BE2C (cell line): ENCODE results near the gene ATP8A2.

Experiments
- DNase-seq: peaks from one replicate; pipeline ENCODE4 v3.0.0-alpha.2; 2020
- H3K27me3 ChIP-seq: fragments of 250-450 bp; sonication (Bioruptor Pico); 2 replicates; pipeline ENCODE4 v1.5.1; 2020; ENCODE audit warnings: mild to moderate bottlenecking
- H3K36me3 ChIP-seq: fragments of 250-450 bp; sonication (Bioruptor Pico); 2 replicates; pipeline ENCODE4 v1.5.1; 2020; ENCODE audit warnings: mild to moderate bottlenecking
- H3K4me1 ChIP-seq: fragments of 250-450 bp; sonication (Bioruptor Pico); 2 replicates; pipeline ENCODE4 v1.5.1; 2020
- H3K4me3 ChIP-seq: 2 replicates; pipeline ENCODE4 v1.5.1; 2011; ENCODE audit warnings: low read depth, low read length
- H3K9me3 ChIP-seq: fragments of 250-450 bp; sonication (Bioruptor Pico); 2 replicates; pipeline ENCODE4 v1.5.1; 2020
- CTCF ChIP-seq: IDR thresholded peaks from 2 replicates; pipeline ENCODE4 v1.5.1; 2012; ENCODE audit warnings: mild to moderate bottlenecking, low read depth, low read length

The ATP8A2 gene

GRCh38 chr13:25762281-25762680, 390.5 kb downstream of the ATP8A2 start:
- no peak for DNase-seq
- Histone ChIP-seq H3K36me3 (no peaks in the 10 kb centered on the region), H3K4me3 (no peak overlapping the region), H3K4me1 (no peaks in the 10 kb centered on the region), H3K9me3 (no peaks in the 10 kb centered on the region), H3K27me3 (no peaks in the 10 kb centered on the region)
- no peak for TF ChIP-seq CTCF

- Histone ChIP-seq H3K36me3 (no peaks in the 10 kb centered on the region), H3K4me3 (no peak overlapping the region), H3K4me1 (no peaks in the 10 kb centered on the region), H3K27me3 (no peaks in the 10 kb centered on the region), H3K9me3 (no peaks in the 10 kb centered on the region)
- no peak for DNase-seq
- no peak for TF ChIP-seq CTCF
Observed at GRCh38 chr13:25762795-25763377, 391.1 kb downstream of the ATP8A2 start.

GRCh38 chr13:25764378-25764777, 392.6 kb downstream of the ATP8A2 start:
- DNase-seq, result no peak
- Histone ChIP-seq H3K4me1 (no peaks in the 10 kb centered on the region), H3K36me3 (no peaks in the 10 kb centered on the region), H3K4me3 (no peak overlapping the region), H3K9me3 (no peaks in the 10 kb centered on the region), H3K27me3 (no peaks in the 10 kb centered on the region)
- no peak for TF ChIP-seq CTCF

- Histone ChIP-seq H3K4me3 (no peak overlapping the region), H3K4me1 (no peaks in the 10 kb centered on the region), H3K27me3 (no peaks in the 10 kb centered on the region), H3K36me3 (no peaks in the 10 kb centered on the region), H3K9me3 (no peaks in the 10 kb centered on the region)
- no peak for TF ChIP-seq CTCF
- DNase-seq, result no peak
Observed at GRCh38 chr13:25765266-25765665, 393.5 kb downstream of the ATP8A2 start.

- H3K4me1 ChIP-seq, result no peaks in the 10 kb centered on the region
- no peak overlapping the region for H3K4me3 ChIP-seq
- no peaks in the 10 kb centered on the region for H3K9me3 ChIP-seq
- no peaks in the 10 kb centered on the region for H3K36me3 ChIP-seq
- no peak for DNase-seq
- H3K27me3 ChIP-seq, result no peaks in the 10 kb centered on the region
- no peak for TF ChIP-seq CTCF
Observed at GRCh38 chr13:25766576-25766975, 394.8 kb downstream of the ATP8A2 start.

GRCh38 chr13:25766991-25767390, 395.2 kb downstream of the ATP8A2 start:
- no peaks in the 10 kb centered on the region for H3K4me1 ChIP-seq
- DNase-seq, result no peak
- H3K36me3 ChIP-seq, result no peaks in the 10 kb centered on the region
- no peak overlapping the region for H3K4me3 ChIP-seq
- H3K9me3 ChIP-seq, result no peaks in the 10 kb centered on the region
- no peaks in the 10 kb centered on the region for H3K27me3 ChIP-seq
- no peak for TF ChIP-seq CTCF
